NOMO-1 (cell line): ENCODE results near the gene PCF11.

Experiments used
- DNase-seq, 2 experiments: peaks; one replicate each; lab custom pipeline; 2025; ENCODE audit not compliant: unreplicated experiment in 2 of 2; lab: John Stamatoyannopoulos, UW

The PCF11 gene

GRCh38 chr11:83153764-83154163, 3.2 kb upstream of the PCF11 start:
- no peak for DNase-seq

GRCh38 chr11:83156144-83156995, 561 bp upstream of the PCF11 start:
- DNase-seq, result peak; percentile 99 to 100

- DNase-seq, result peak; percentile 73 to 84
These were observed 844 bp downstream of the PCF11 start for GRCh38 chr11:83157594-83158356.

- DNase-seq, result peak in 1 of 2 experiments; percentile 50
These were observed 1.4 kb downstream of the PCF11 start for GRCh38 chr11:83158357-83158786.

- DNase-seq, result no peak
These were observed 2.3 kb downstream of the PCF11 start for GRCh38 chr11:83158965-83159901.

GRCh38 chr11:83159902-83160865, 3.3 kb downstream of the PCF11 start:
- DNase-seq, result no peak

GRCh38 chr11:83161610-83162199, 4.8 kb downstream of the PCF11 start:
- DNase-seq, result no peak

- DNase-seq, result peak in 1 of 2 experiments; percentile 14
These were observed 5.4 kb downstream of the PCF11 start for GRCh38 chr11:83162377-83162776.

- no peak for DNase-seq
These were observed 9.4 kb downstream of the PCF11 start for GRCh38 chr11:83166193-83166866.

GRCh38 chr11:83168756-83169155, 11.8 kb downstream of the PCF11 start:
- no peak for DNase-seq

- no peak for DNase-seq
These were observed 13.9 kb downstream of the PCF11 start for GRCh38 chr11:83170865-83171264.

- peak in 1 of 2 experiments; percentile 15 for DNase-seq
These were observed 15.6 kb downstream of the PCF11 start for GRCh38 chr11:83172551-83172950.

GRCh38 chr11:83174008-83174407, 17.1 kb downstream of the PCF11 start:
- peak in 1 of 2 experiments; percentile 51 for DNase-seq

- no peak for DNase-seq
These were observed 18.9 kb downstream of the PCF11 start for GRCh38 chr11:83175815-83176214.

- DNase-seq, result no peak
These were observed 24.9 kb downstream of the PCF11 start for GRCh38 chr11:83181815-83182214.

GRCh38 chr11:83185767-83186166, 28.8 kb downstream of the PCF11 start:
- no peak for DNase-seq

GRCh38 chr11:83187465-83187864, 30.5 kb downstream of the PCF11 start:
- DNase-seq, result no peak

GRCh38 chr11:83191491-83191890, 34.6 kb downstream of the PCF11 start:
- DNase-seq, result no peak

- DNase-seq, result no peak
These were observed 35.1 kb downstream of the PCF11 start for GRCh38 chr11:83191986-83192385.
